Activated T-cell treated with anti-CD3 and anti-CD28 coated beads, Interleukin-2, amount 50 U/mL, for 4 hours (primary cell): ENCODE data around the gene FERMT1. TPM values are rescaled to one million over a fixed set of nuclear protein-coding genes. Genes with fewer than 3 reads are reported as not detected.

ENCODE experiments used
- ATAC-seq, 2 donors: fragments of 200-7000 bp; cut with Tn5 transposase; one replicate each; pipeline ENCODE4 v1.10.0; 2021
- DNase-seq: peaks from one replicate; pipeline ENCODE4 v3.0.0-alpha.2; 2020
- H3K27me3 Mint-ChIP-seq: one replicate; pipeline ENCODE4 v1.8.0; 2021; ENCODE audit warnings: low read depth, mixed read lengths
- H3K36me3 Mint-ChIP-seq: one replicate; pipeline ENCODE4 v1.8.0; 2022; ENCODE audit warnings: mixed read lengths; ENCODE audit not compliant: insufficient read depth
- H3K4me1 Mint-ChIP-seq: one replicate; pipeline ENCODE4 v1.8.0; 2021; ENCODE audit warnings: low read depth, mixed read lengths
- H3K4me3 Mint-ChIP-seq: one replicate; pipeline ENCODE4 v1.8.0; 2021; ENCODE audit warnings: mild to moderate bottlenecking, moderate library complexity, mixed read lengths
- H3K9me3 Mint-ChIP-seq: one replicate; pipeline ENCODE4 v1.8.0; 2021; ENCODE audit warnings: mixed read lengths
- total RNA-seq, 3 donors: library from RNA; stranded (reverse); gene quantifications; one replicate each; pipeline ENCODE4 v1.2.1, GENCODE V29; 2021

The FERMT1 gene
- under 1 TPM; 0.08 to 0.51 (median 0.27) TPM for total RNA-seq

GRCh38 chr20:6122873-6123648 is at the start of gene FERMT1:
Gene FERMT1 (minus strand): TSS chr20:6123030. CDS start chr20:6119554, 3,476 bp downstream.
- no peaks in the 10 kb centered on the region for H3K36me3 Mint-ChIP-seq
- H3K27me3 Mint-ChIP-seq, result peaks cover 53% of the 10 kb centered on the region
- DNase-seq, result no peak
- ATAC-seq, result peak; percentile 85
- no peaks in the 10 kb centered on the region for H3K9me3 Mint-ChIP-seq
- peak within 1 kb of the TSS; percentile 21 for H3K4me3 Mint-ChIP-seq
- H3K4me1 Mint-ChIP-seq, result peaks cover 6% of the 10 kb centered on the region

- Mint-ChIP-seq H3K27me3 (peaks cover 3% of the 10 kb centered on the region), H3K4me3 (no peak overlapping the region), H3K9me3 (peaks cover 10% of the 10 kb centered on the region), H3K4me1 (no peaks in the 10 kb centered on the region), H3K36me3 (no peaks in the 10 kb centered on the region)
- ATAC-seq, result no peak
- DNase-seq, result no peak
Observed at GRCh38 chr20:6169251-6169650, 46.4 kb upstream of the FERMT1 start.

DNA sequence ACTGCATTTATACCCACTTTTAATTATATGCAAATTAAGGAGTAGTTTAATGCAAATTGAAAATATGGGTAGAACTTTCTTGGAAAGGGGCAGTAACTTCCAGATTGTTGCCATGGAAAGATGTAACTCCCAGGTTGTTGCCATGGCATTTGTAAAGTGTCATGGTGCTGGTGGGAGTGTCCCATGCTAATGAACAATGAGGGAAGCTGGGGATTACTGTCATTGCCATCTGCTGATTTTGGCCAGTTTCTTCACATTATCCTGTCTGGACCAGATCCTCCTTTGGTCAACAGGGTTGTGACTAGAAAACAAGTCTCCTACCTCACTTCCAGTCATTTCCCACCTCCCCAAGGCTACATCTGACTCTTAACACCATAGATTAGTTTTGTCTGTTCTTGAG is 45.4 kb upstream of the FERMT1 start:
- H3K27me3 Mint-ChIP-seq, result peaks cover 5% of the 10 kb centered on the region
- no peak overlapping the region for H3K4me3 Mint-ChIP-seq
- no peak for ATAC-seq
- no peak for DNase-seq
- no peaks in the 10 kb centered on the region for H3K4me1 Mint-ChIP-seq
- no peaks in the 10 kb centered on the region for H3K36me3 Mint-ChIP-seq
- peaks cover 10% of the 10 kb centered on the region for H3K9me3 Mint-ChIP-seq

GRCh38 chr20:6165346-6165745 is 42.5 kb upstream of the FERMT1 start:
- Mint-ChIP-seq H3K9me3 (no peaks in the 10 kb centered on the region), H3K4me3 (no peak overlapping the region), H3K4me1 (no peaks in the 10 kb centered on the region), H3K36me3 (no peaks in the 10 kb centered on the region), H3K27me3 (peaks cover 10% of the 10 kb centered on the region)
- DNase-seq, result no peak
- no peak for ATAC-seq

GRCh38 chr20:6164421-6165341 is 41.9 kb upstream of the FERMT1 start:
- DNase-seq, result no peak
- Mint-ChIP-seq H3K4me1 (no peaks in the 10 kb centered on the region), H3K4me3 (no peak overlapping the region), H3K27me3 (peaks cover 10% of the 10 kb centered on the region), H3K36me3 (no peaks in the 10 kb centered on the region), H3K9me3 (no peaks in the 10 kb centered on the region)
- no peak for ATAC-seq

- peaks cover 12% of the 10 kb centered on the region for H3K27me3 Mint-ChIP-seq
- no peaks in the 10 kb centered on the region for H3K4me1 Mint-ChIP-seq
- peaks cover 12% of the 10 kb centered on the region for H3K9me3 Mint-ChIP-seq
- H3K36me3 Mint-ChIP-seq, result no peaks in the 10 kb centered on the region
- ATAC-seq (no peak), DNase-seq (no peak)
- no peak overlapping the region for H3K4me3 Mint-ChIP-seq
Observed at GRCh38 chr20:6160736-6161135, 37.9 kb upstream of the FERMT1 start.

- H3K36me3 Mint-ChIP-seq, result no peaks in the 10 kb centered on the region
- no peak overlapping the region for H3K4me3 Mint-ChIP-seq
- no peaks in the 10 kb centered on the region for H3K4me1 Mint-ChIP-seq
- ATAC-seq (no peak), DNase-seq (no peak)
- H3K9me3 Mint-ChIP-seq, result peaks cover 16% of the 10 kb centered on the region
- H3K27me3 Mint-ChIP-seq, result peaks cover 14% of the 10 kb centered on the region
Observed at GRCh38 chr20:6157345-6157744, 34.5 kb upstream of the FERMT1 start.

- no peak overlapping the region for H3K4me3 Mint-ChIP-seq
- DNase-seq, result no peak
- H3K9me3 Mint-ChIP-seq, result peaks cover 16% of the 10 kb centered on the region
- peaks cover 19% of the 10 kb centered on the region for H3K27me3 Mint-ChIP-seq
- no peaks in the 10 kb centered on the region for H3K36me3 Mint-ChIP-seq
- no peaks in the 10 kb centered on the region for H3K4me1 Mint-ChIP-seq
- ATAC-seq, result no peak
Observed at GRCh38 chr20:6152777-6153176, 29.9 kb upstream of the FERMT1 start.

DNA sequence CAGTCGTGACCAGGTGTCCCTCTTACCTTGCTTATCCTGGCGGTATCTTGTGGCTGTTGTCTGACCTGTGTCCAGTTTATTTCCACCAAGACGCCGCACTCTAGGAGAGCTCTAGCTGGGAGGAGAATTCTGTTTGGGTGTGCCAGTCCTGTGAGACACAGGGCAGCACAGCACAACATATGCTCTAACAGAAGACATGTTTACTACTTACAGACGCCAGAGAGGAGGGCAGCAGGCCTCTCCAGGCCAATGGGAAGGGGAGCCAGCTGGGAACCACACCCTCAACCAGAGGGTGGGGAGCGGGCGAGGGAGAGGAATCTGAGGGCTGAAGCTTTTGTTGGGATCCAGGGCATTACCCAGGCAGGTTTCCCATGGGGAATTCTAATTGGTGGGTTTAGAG is 25.2 kb upstream of the FERMT1 start:
- peaks cover 18% of the 10 kb centered on the region for H3K27me3 Mint-ChIP-seq
- DNase-seq (no peak), ATAC-seq (no peak)
- no peaks in the 10 kb centered on the region for H3K9me3 Mint-ChIP-seq
- H3K4me3 Mint-ChIP-seq, result no peak overlapping the region
- H3K4me1 Mint-ChIP-seq, result no peaks in the 10 kb centered on the region
- H3K36me3 Mint-ChIP-seq, result no peaks in the 10 kb centered on the region

GRCh38 chr20:6142348-6142993 is 19.6 kb upstream of the FERMT1 start:
- H3K4me3 Mint-ChIP-seq, result no peak overlapping the region
- no peaks in the 10 kb centered on the region for H3K9me3 Mint-ChIP-seq
- peaks cover 13% of the 10 kb centered on the region for H3K27me3 Mint-ChIP-seq
- no peaks in the 10 kb centered on the region for H3K4me1 Mint-ChIP-seq
- DNase-seq, result peak; percentile 16
- H3K36me3 Mint-ChIP-seq, result no peaks in the 10 kb centered on the region
- ATAC-seq, result peak in 1 of 2 donors; percentile 43

DNA sequence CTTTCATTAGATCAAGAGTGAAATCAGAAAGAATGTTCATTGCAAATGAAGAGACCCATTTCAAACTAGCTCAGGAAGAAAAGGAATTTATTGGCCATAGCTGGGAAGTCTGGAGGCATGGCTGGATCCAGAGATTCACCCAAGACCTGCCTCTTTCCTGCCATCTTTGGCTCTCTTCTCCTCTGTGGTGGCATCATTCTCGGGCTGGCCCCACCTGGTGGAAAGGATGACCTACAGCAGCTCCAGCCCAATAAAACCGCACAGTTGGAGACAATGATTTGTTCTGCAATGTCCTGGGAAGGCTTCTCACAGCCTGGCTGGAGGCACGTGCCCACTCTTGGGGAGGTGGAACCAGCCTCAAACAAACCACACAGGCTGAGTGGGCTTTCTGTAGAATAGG is 18.1 kb upstream of the FERMT1 start:
- Mint-ChIP-seq H3K27me3 (peaks cover 19% of the 10 kb centered on the region), H3K4me1 (no peaks in the 10 kb centered on the region), H3K4me3 (no peak overlapping the region), H3K36me3 (no peaks in the 10 kb centered on the region), H3K9me3 (no peaks in the 10 kb centered on the region)
- DNase-seq (no peak), ATAC-seq (no peak)

DNA sequence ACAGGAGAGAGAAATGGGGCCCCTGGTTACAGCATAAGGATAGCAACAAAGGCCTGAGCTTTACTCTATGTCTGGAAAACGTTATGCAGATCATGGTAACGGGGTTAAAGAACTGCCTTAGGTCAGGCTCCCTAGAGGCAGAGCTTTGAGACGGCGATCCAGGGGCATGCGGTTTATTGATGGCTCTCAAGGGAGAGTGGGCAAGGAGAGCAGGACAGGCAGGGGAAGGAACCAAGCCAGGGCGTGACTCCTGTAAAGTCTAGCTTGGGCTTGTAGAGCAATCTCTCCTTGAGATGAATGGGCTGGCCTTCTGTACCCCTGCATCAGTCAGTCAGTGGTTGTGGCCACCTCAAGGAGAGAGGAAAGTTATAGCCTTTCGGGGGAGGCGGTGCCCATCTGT is 12.5 kb upstream of the FERMT1 start:
- DNase-seq, result no peak
- ATAC-seq, result no peak
- Mint-ChIP-seq H3K27me3 (peaks cover 29% of the 10 kb centered on the region), H3K9me3 (no peaks in the 10 kb centered on the region), H3K36me3 (no peaks in the 10 kb centered on the region), H3K4me3 (no peak overlapping the region), H3K4me1 (no peaks in the 10 kb centered on the region)

GRCh38 chr20:6134592-6134991 is 11.8 kb upstream of the FERMT1 start:
- no peaks in the 10 kb centered on the region for H3K36me3 Mint-ChIP-seq
- no peaks in the 10 kb centered on the region for H3K4me1 Mint-ChIP-seq
- H3K4me3 Mint-ChIP-seq, result no peak overlapping the region
- no peak for ATAC-seq
- peaks cover 27% of the 10 kb centered on the region for H3K27me3 Mint-ChIP-seq
- H3K9me3 Mint-ChIP-seq, result no peaks in the 10 kb centered on the region
- DNase-seq, result no peak

DNA sequence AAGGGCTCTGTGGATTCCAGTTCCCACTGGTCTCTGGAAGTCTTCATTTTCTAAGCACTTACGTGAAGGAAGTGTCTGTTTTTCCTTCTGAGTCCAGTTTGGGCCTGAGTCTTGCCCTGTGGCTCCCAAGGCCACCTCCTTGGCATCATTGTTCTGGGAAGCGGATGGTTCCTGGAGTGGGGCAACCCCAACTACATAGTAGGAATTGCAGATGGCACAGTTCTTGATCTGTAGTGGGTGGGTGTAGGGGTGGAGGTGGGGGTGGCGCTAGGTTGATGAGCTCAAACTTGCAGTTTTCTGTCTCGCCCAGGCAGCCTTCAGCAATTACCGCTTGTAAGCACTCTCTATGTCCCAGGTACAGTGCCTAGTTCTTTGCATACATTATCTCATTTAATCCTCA is 7.2 kb upstream of the FERMT1 start:
- no peaks in the 10 kb centered on the region for H3K9me3 Mint-ChIP-seq
- H3K36me3 Mint-ChIP-seq, result no peaks in the 10 kb centered on the region
- DNase-seq, result no peak
- H3K4me1 Mint-ChIP-seq, result no peaks in the 10 kb centered on the region
- no peak for ATAC-seq
- H3K4me3 Mint-ChIP-seq, result no peak overlapping the region
- peaks cover 23% of the 10 kb centered on the region for H3K27me3 Mint-ChIP-seq
